Smooth muscle cell (in vitro differentiated cells): ENCODE results near the gene PPP1R3C. TPM values are rescaled to one million over a fixed set of nuclear protein-coding genes. Genes with fewer than 3 reads are reported as not detected.

Experiments used
- DNase-seq: peaks from one replicate; lab custom pipeline; 2025; ENCODE audit not compliant: unreplicated experiment; lab: John Stamatoyannopoulos, UW
- H2AFZ ChIP-seq: fragments of 200-600 bp; sonication (generic); 2 replicates; pipeline ENCODE4 v1.6.0; 2016; ENCODE audit warnings: antibody characterized with exemption, low read depth, mild to moderate bottlenecking
- H3F3A ChIP-seq: fragments of 200-600 bp; sonication (generic); 2 replicates; pipeline ENCODE4 v1.6.0; 2017; ENCODE audit warnings: antibody characterized with exemption, low read depth
- H3K27ac ChIP-seq: fragments of 200-600 bp; sonication (generic); 2 replicates; pipeline ENCODE4 v1.5.1; 2016; ENCODE audit warnings: low read depth, mild to moderate bottlenecking
- H3K27me3 ChIP-seq: fragments of 200-600 bp; sonication (generic); 2 replicates; pipeline ENCODE4 v1.6.1; 2016; ENCODE audit warnings: low read depth, mild to moderate bottlenecking
- H3K36me3 ChIP-seq: fragments of 200-600 bp; sonication (generic); 2 replicates; pipeline ENCODE4 v1.5.1; 2016; ENCODE audit warnings: low read depth
- H3K4me1 ChIP-seq: fragments of 200-600 bp; sonication (generic); 2 replicates; pipeline ENCODE4 v1.5.1; 2016; ENCODE audit warnings: low read depth
- H3K4me2 ChIP-seq: fragments of 200-600 bp; sonication (generic); 2 replicates; pipeline ENCODE4 v1.6.0; 2016; ENCODE audit warnings: mild to moderate bottlenecking
- H3K4me3 ChIP-seq: fragments of 200-600 bp; sonication (generic); 2 replicates; pipeline ENCODE4 v1.5.1; 2016; ENCODE audit warnings: mild to moderate bottlenecking
- H3K79me2 ChIP-seq: fragments of 200-600 bp; sonication (generic); 2 replicates; pipeline ENCODE4 v1.6.0; 2016; ENCODE audit warnings: low read depth, mild to moderate bottlenecking
- H3K9ac ChIP-seq: fragments of 200-600 bp; sonication (generic); 2 replicates; pipeline ENCODE4 v1.6.0; 2016; ENCODE audit warnings: low read depth
- H3K9me3 ChIP-seq: fragments of 200-600 bp; sonication (generic); replicated peaks from 2 replicates; pipeline ENCODE4 v1.5.1; 2016; ENCODE audit warnings: low read depth
- H4K20me1 ChIP-seq: fragments of 200-600 bp; sonication (generic); 2 replicates; pipeline ENCODE4 v1.6.0; 2016; ENCODE audit warnings: low read depth
- WGBS: methylation state at CpG from one replicate; pipeline ENCODE4 v1.1.7; 2016; ENCODE audit warnings: low lambda C conversion rate; 5-methylcytosine and 5-hydroxymethylcytosine counted together
- polyA plus RNA-seq: library from polyadenylated mRNA; unstranded; fragments of >200 nt; fragmentation: Nextera tagmentation; extraction: Ambion mirVana; gene quantifications from 2 replicates; pipeline ENCODE4 v1.2.1, GENCODE V29; 2016
- total RNA-seq: library from RNA; depleted of rRNA; stranded (reverse); fragments of >200 nt; gene quantifications from 2 replicates; pipeline ENCODE4 v1.2.3, GENCODE V29; 2014
- TF ChIP-seq, protein P1 (sequence below): fragments of 200-600 bp; sonication (generic); IDR thresholded peaks from 2 replicates; pipeline ENCODE4 v1.5.1; 2017; ENCODE audit warnings: borderline replicate concordance, mild to moderate bottlenecking, antibody characterized with exemption; ENCODE audit not compliant: insufficient read depth, poor library complexity, severe bottlenecking

The PPP1R3C gene
- total and polyA plus RNA-seq, 2 experiments from 2014 or later = 18.2 to 31.6 TPM

GRCh38 chr10:91592266-91592975, 40.5 kb downstream of the PPP1R3C start:
- Histone ChIP-seq H3K36me3 (no peaks in the 10 kb centered on the region), H3K4me1 (peaks cover 15% of the 10 kb centered on the region), H3K79me2 (no peaks in the 10 kb centered on the region), H3K27ac (peak overlapping the region; percentile 91), H3K9me3 (no peaks in the 10 kb centered on the region), H4K20me1 (no peaks in the 10 kb centered on the region), H3K9ac (peak overlapping the region; percentile 55), H3K27me3 (no peaks in the 10 kb centered on the region), H3F3A (peaks cover 37% of the 10 kb centered on the region), H3K4me3 (no peak overlapping the region), H2AFZ (peak overlapping the region; percentile 61), H3K4me2 (peak overlapping the region; percentile 63)
- TF ChIP-seq, protein P1, sequence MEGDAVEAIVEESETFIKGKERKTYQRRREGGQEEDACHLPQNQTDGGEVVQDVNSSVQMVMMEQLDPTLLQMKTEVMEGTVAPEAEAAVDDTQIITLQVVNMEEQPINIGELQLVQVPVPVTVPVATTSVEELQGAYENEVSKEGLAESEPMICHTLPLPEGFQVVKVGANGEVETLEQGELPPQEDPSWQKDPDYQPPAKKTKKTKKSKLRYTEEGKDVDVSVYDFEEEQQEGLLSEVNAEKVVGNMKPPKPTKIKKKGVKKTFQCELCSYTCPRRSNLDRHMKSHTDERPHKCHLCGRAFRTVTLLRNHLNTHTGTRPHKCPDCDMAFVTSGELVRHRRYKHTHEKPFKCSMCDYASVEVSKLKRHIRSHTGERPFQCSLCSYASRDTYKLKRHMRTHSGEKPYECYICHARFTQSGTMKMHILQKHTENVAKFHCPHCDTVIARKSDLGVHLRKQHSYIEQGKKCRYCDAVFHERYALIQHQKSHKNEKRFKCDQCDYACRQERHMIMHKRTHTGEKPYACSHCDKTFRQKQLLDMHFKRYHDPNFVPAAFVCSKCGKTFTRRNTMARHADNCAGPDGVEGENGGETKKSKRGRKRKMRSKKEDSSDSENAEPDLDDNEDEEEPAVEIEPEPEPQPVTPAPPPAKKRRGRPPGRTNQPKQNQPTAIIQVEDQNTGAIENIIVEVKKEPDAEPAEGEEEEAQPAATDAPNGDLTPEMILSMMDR = no peak
- DNase-seq = no peak
- 49% methylated on average over 8 of the region's 8 CpGs for WGBS

- peak overlapping the region; percentile 63 for H3K4me2 ChIP-seq
- no peaks in the 10 kb centered on the region for H3K9me3 ChIP-seq
- no peaks in the 10 kb centered on the region for H4K20me1 ChIP-seq
- H3K36me3 ChIP-seq = no peaks in the 10 kb centered on the region
- DNase-seq = no peak
- peak overlapping the region; percentile 55 for H3K9ac ChIP-seq
- peak overlapping the region; percentile 91 for H3K27ac ChIP-seq
- H3F3A ChIP-seq = peaks cover 31% of the 10 kb centered on the region
- no peaks in the 10 kb centered on the region for H3K79me2 ChIP-seq
- TF ChIP-seq, protein P1 = no peak
- no peak overlapping the region for H3K4me3 ChIP-seq
- 23% methylated on average over 6 of the region's 7 CpGs for WGBS
- no peaks in the 10 kb centered on the region for H3K27me3 ChIP-seq
- peak overlapping the region; percentile 61 for H2AFZ ChIP-seq
- H3K4me1 ChIP-seq = peaks cover 10% of the 10 kb centered on the region
Observed at GRCh38 chr10:91591797-91592174, 41.1 kb downstream of the PPP1R3C start.

GRCh38 chr10:91590904-91591796, 41.7 kb downstream of the PPP1R3C start:
- no peak for DNase-seq
- peak overlapping the region; percentile 55 for H3K9ac ChIP-seq
- H3K27me3 ChIP-seq = no peaks in the 10 kb centered on the region
- H3K36me3 ChIP-seq = no peaks in the 10 kb centered on the region
- H3K27ac ChIP-seq = peak overlapping the region; percentile 91
- H3K4me3 ChIP-seq = no peak overlapping the region
- no peaks in the 10 kb centered on the region for H4K20me1 ChIP-seq
- no peaks in the 10 kb centered on the region for H3K79me2 ChIP-seq
- H2AFZ ChIP-seq = no peak overlapping the region
- H3F3A ChIP-seq = peaks cover 31% of the 10 kb centered on the region
- H3K9me3 ChIP-seq = no peaks in the 10 kb centered on the region
- peak overlapping the region; percentile 63 for H3K4me2 ChIP-seq
- TF ChIP-seq, protein P1 = no peak
- peaks cover 10% of the 10 kb centered on the region for H3K4me1 ChIP-seq
- 28% methylated on average over 10 of the region's 10 CpGs for WGBS
